Measurements from ENCODE around the gene BIRC2. TPM values are rescaled to one million over a fixed set of nuclear protein-coding genes. Genes with fewer than 3 reads are reported as not detected.

BIRC2 gene
- total RNA-seq, 1 donor from 2014 or later, result 78.1 TPM

- Histone ChIP-seq H3K79me2 (ENCODE audit: low read depth) (no peaks in the 10 kb centered on the region), H3K9me3 (ENCODE audit: low read depth) (no peaks in the 10 kb centered on the region), H4K20me1 (ENCODE audit: low read depth) (no peaks in the 10 kb centered on the region), H2AFZ (replicated peaks) (no peak overlapping the region), H3K27ac (no peak overlapping the region), H3K4me1 (peaks cover 3% of the 10 kb centered on the region), H3K4me3 (no peak overlapping the region), H3K36me3 (no peaks in the 10 kb centered on the region), H3F3A (ENCODE audit: low read depth) (peaks cover 8% of the 10 kb centered on the region), H3K27me3 (no peaks in the 10 kb centered on the region), H3K9ac (no peak overlapping the region), H3K4me2 (no peak overlapping the region)
- peaks cover 4% of the 10 kb centered on the region for H3K4me1 Mint-ChIP-seq
- H3K27ac Mint-ChIP-seq, result no peak overlapping the region
- H3K4me3 Mint-ChIP-seq, result no peak overlapping the region
- H3K27me3 Mint-ChIP-seq (ENCODE audit: insufficient read depth, low read depth), result no peaks in the 10 kb centered on the region
- TF ChIP-seq EZH2phosphoT487 (IDR thresholded peaks at IDR 0.05) (no peak), EZH2 (IDR thresholded peaks at IDR 0.05) (no peak), CTCF (IDR thresholded peaks at IDR 0.05) (no peak)
- H3K9me3 Mint-ChIP-seq, result no peaks in the 10 kb centered on the region
- peaks cover 23% of the 10 kb centered on the region for H3K36me3 Mint-ChIP-seq
- no peak for DNase-seq (ENCODE audit: low spot score)
Observed at GRCh38 chr11:102387043-102387781, 40.2 kb downstream of the BIRC2 start.

GRCh38 chr11:102389253-102389652 lies 42.2 kb downstream of the BIRC2 start:
- Mint-ChIP-seq H3K27me3 (ENCODE audit: insufficient read depth, low read depth) (no peaks in the 10 kb centered on the region), H3K4me3 (no peak overlapping the region), H3K36me3 (peaks cover 29% of the 10 kb centered on the region), H3K4me1 (peaks cover 4% of the 10 kb centered on the region), H3K9me3 (no peaks in the 10 kb centered on the region), H3K27ac (no peak overlapping the region)
- Histone ChIP-seq H2AFZ (replicated peaks) (no peak overlapping the region), H3K27me3 (no peaks in the 10 kb centered on the region), H3K9me3 (ENCODE audit: low read depth) (no peaks in the 10 kb centered on the region), H4K20me1 (ENCODE audit: low read depth) (no peaks in the 10 kb centered on the region), H3K4me2 (no peak overlapping the region), H3K36me3 (no peaks in the 10 kb centered on the region), H3K27ac (no peak overlapping the region), H3K79me2 (ENCODE audit: low read depth) (no peaks in the 10 kb centered on the region), H3F3A (ENCODE audit: low read depth) (peaks cover 8% of the 10 kb centered on the region), H3K4me1 (peaks cover 3% of the 10 kb centered on the region), H3K9ac (no peak overlapping the region), H3K4me3 (no peak overlapping the region)
- DNase-seq (ENCODE audit: low spot score), result no peak
- TF ChIP-seq CTCF (IDR thresholded peaks at IDR 0.05), result no peak
- TF ChIP-seq EZH2phosphoT487 (IDR thresholded peaks at IDR 0.05), result no peak
- TF ChIP-seq EZH2 (IDR thresholded peaks at IDR 0.05), result no peak

- H4K20me1 ChIP-seq (ENCODE audit: low read depth), result no peaks in the 10 kb centered on the region
- Mint-ChIP-seq H3K27ac (no peak overlapping the region), H3K4me1 (no peaks in the 10 kb centered on the region), H3K27me3 (ENCODE audit: insufficient read depth, low read depth) (no peaks in the 10 kb centered on the region), H3K36me3 (peaks cover 25% of the 10 kb centered on the region), H3K4me3 (no peak overlapping the region), H3K9me3 (no peaks in the 10 kb centered on the region)
- no peak for TF ChIP-seq EZH2phosphoT487 (IDR thresholded peaks at IDR 0.05)
- peak; percentile 87 for TF ChIP-seq CTCF (IDR thresholded peaks at IDR 0.05)
- no peak overlapping the region for H3K4me2 ChIP-seq
- no peak overlapping the region for H3K9ac ChIP-seq
- peaks cover 8% of the 10 kb centered on the region for H3F3A ChIP-seq (ENCODE audit: low read depth)
- H2AFZ ChIP-seq (replicated peaks), result no peak overlapping the region
- H3K36me3 ChIP-seq, result no peaks in the 10 kb centered on the region
- H3K9me3 ChIP-seq (ENCODE audit: low read depth), result no peaks in the 10 kb centered on the region
- no peaks in the 10 kb centered on the region for H3K79me2 ChIP-seq (ENCODE audit: low read depth)
- no peaks in the 10 kb centered on the region for H3K4me1 ChIP-seq
- no peak overlapping the region for H3K27ac ChIP-seq
- no peak overlapping the region for H3K4me3 ChIP-seq
- peak; percentile 79 for DNase-seq (ENCODE audit: low spot score)
- H3K27me3 ChIP-seq, result no peaks in the 10 kb centered on the region
Observed at GRCh38 chr11:102390667-102391465, 43.9 kb downstream of the BIRC2 start.
